NOMO-1 (cell line): ENCODE data around the gene ZNF750.

ENCODE experiments used
- DNase-seq, 2 experiments: peaks; one replicate each; lab custom pipeline; 2025; ENCODE audit not compliant: unreplicated experiment in 2 of 2; lab: John Stamatoyannopoulos, UW

Gene ZNF750

GRCh38 chr17:82839617-82840292 lies at the start of gene ZNF750:
Gene ZNF750 (minus strand): TSS chr17:82840022. CDS start chr17:82832454, 7,568 bp downstream.
- DNase-seq = no peak

- no peak for DNase-seq
Measured at GRCh38 chr17:82888583-82889495, 49.0 kb upstream of the ZNF750 start.

DNA sequence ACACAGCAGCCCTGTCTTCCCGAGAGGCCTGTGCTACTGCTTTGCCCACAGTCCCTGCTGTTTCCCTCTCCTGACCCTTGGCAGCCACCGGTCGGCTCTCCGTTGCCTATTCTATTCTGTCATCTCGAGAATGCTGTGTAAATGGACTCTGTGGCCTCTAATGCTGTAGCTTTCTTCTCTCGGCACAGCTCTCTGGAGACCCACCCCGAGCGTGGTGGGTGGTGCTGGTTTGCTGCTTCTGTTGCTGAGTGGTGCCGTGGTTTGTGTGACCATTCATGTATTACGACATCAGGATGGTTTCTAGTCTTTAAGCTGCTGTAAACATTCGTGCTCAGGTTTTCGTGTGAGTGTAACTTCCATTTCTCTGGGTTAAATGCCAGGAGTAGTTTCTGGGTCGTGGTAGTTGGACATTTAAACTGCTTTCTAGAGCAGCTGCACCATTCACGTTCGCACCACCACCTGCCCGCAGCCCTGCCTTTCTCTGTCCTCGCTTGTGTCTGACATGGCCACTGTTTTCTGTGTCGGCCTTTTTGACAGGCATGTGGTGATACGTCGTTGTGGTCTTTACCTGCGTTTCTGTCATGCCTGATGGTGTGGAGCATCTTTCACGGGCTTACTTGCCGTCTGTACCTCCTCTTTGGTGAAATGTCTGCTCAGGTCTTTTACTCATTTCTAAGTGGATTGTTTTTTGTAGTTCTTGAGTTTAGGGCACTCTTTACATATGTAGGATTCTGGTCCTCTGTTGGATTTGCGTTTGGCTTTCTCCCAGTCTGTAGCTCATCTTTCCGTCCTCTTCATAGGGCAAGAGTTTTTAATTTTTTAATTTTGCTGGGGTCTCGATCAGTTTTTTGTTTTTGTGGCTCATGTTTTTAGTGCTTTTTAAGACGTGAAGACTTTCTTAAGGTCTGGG lies 47.7 kb upstream of the ZNF750 start:
- peak; percentile 43 to 73 for DNase-seq

- DNase-seq = no peak
Measured at GRCh38 chr17:82884970-82885353, 45.1 kb upstream of the ZNF750 start.

DNA sequence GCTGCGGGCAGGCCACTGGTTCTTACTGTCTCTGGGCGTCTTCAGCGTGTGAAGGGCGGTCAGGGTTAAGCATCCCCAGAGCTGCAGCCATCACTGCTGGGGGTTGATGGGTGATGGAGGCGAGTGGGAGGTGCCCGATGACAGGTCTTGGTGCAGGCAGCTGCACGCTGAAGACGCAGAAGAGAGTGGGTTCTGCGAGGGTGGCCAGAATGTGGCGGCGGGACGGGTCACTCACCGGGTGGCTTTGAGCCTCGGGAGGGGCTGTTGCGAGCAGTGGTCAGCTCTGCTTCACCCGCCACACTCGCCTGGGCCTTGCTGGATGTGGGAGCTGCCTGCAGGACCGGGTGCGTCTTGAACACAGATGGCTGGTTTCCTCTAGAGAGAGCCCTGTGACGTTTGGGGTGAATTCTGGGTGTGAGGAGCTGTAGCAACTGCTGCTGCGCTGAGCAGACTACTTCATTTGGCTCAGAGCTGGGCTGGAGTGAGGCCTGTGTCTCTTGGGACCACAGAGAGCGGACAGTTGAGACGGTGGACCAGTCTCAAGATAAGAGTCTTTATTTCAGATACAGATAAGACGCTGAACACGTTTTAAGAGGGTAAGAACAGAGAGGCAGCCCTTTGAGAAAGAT lies 44.6 kb upstream of the ZNF750 start:
- DNase-seq = no peak

DNA sequence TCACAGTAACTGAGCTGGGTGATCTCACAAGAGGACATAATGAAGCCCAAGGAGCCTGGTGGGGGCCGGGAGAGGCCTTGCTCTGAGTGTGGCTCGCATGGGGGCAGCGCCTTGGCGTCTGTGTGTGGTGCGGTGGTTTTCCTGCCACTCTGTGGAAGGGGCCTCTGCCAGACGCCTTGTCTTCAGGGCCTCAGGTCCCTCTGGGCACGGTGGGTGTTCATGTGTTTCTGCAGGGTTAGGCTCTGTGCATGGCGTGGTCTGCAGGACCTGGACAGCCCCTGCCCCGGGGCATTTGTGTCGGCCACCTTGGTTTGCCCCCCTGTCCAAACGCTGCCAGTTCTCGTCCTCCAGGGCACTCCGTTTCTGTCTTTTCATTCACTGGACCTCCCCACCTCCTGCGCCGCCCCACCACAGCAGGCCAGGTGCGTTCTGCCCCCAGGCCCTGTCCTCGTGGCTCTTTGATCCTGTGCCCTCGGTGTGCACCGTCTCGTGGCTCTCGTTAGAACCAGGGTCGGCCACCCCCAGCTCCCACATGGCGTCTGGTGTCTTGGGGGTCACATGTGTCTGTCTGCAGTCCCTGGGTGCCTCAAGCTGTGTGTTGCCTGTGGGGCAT lies 43.7 kb upstream of the ZNF750 start:
- no peak for DNase-seq

GRCh38 chr17:82882715-82883418 lies 43.0 kb upstream of the ZNF750 start:
- no peak for DNase-seq

GRCh38 chr17:82881900-82882714 lies 42.3 kb upstream of the ZNF750 start:
- no peak for DNase-seq

- no peak for DNase-seq
Measured at GRCh38 chr17:82881324-82881823, 41.6 kb upstream of the ZNF750 start.

DNA sequence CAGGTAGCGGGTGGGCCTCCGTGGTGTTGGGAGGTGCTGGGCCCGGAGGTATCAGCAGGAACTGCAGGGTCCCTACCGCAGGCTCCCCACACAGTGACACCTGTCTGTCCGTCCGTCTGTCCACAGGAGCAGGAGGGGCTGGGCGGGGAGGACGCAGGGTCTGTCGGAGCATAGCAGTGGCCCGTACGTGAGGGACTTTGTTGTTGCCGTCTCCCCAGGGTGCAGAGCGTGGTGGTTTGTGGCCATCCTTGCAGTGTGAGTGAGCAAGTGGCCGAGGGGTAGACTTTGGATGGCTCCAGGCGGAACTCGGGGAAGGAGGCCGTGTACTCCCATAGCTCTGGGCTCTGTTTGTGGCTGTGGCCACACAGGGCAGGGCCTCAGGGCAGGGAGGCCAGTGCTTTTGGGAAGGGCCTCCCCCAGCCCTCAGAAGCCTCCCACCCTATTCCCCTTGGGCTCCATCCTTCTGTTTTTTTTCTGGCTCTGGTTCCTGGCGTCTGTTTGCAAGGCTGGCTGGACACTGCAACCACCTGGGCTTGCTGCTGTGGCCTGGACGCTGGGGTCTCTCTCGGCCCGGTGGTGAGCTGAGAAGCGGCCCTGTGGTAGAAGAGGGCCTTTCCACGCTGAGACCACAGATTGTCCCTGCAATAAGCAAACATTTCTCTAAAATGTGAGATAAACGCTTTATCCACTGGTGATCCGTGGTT lies 41.0 kb upstream of the ZNF750 start:
- no peak for DNase-seq

GRCh38 chr17:82879241-82879640 lies 39.4 kb upstream of the ZNF750 start:
- DNase-seq = no peak

DNA sequence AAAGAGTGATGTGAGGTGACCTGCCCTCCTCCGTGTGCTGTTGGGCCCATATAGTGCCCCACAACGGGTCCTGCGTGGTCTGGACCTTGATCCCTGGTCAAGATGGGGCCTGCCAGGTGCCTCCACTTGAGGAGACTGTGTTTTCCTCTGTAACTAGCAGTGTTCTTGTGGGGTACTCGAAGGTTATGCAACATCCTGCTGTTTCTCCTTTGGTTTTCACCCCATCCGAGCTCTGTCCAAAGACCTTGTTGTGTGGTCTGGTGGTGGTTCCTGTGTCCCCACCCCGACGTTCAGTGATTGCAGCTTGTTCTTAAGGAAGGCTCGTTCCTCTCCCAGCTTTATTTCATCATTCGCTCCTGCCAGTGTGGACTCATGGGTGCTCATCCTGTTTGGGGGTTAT lies 38.7 kb upstream of the ZNF750 start:
- peak; percentile 35 to 52 for DNase-seq

GRCh38 chr17:82876602-82877379 lies 37.0 kb upstream of the ZNF750 start:
- no peak for DNase-seq

DNA sequence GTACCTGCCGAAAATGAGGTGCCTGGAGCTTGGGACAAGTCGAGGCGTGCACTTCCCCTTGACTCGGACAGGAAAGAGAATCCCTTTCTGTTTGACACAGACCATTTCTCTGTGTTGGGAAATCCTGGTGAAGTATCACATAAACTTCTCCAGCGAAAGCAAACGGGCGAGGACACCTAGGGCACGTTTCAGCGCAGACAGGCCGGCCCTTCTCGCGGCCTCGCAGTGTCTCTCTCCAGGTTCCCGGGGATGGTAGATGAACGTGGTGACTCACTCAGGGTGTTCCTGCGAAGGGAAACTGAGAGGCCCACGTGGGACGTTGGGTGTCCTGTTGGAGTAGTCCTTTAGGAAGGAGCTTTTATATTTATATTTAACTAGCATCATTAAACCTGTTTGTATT lies 36.3 kb upstream of the ZNF750 start:
- peak; percentile 28 to 44 for DNase-seq

DNA sequence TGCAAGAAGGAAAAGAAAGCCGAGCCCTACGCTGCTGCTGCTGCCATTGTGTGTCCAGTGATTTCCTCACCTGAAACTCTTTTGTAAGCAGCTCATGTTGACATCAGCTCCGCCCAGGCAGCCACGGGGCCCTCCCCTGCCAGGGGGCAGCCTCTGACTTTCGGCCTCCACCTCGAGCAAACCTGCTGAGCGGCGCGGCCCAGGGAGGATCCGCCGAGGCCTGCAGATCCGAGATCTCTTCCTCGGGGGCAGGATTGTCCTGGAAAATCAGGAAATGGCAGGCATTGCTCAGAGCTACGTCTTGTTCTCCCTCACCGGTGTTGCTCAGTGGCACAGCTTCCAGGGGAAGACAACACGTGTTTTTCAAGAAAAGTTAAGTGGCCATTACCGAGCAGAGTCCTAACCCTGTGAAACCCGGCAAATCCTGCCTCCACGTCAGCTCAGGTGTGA lies 35.6 kb upstream of the ZNF750 start:
- DNase-seq = peak in 1 of 2 experiments; percentile 35

GRCh38 chr17:82874011-82874835 lies 34.4 kb upstream of the ZNF750 start:
- DNase-seq = no peak
